Liver (tissue), 9 donors: ENCODE measurements around the gene ANKS1A. TPM values are rescaled to one million over a fixed set of nuclear protein-coding genes. Genes with fewer than 3 reads are reported as not detected.

Source experiments
- DNase-seq: peaks from one replicate; pipeline ENCODE4 v3.0.0-alpha.2; 2017; ENCODE audit warnings: low spot score
- H3K27ac ChIP-seq, 2 donors: one replicate each; pipeline ENCODE4 v1.7.0; 2013; ENCODE audit warnings: inconsistent platforms in 2 of 2, low read length in 2 of 2, control low read depth in 1 of 2, low read depth in 1 of 2, mild to moderate bottlenecking in 1 of 2
- H3K27me3 ChIP-seq, 4 donors: one replicate each; pipeline versions ENCODE4 v1.6.1 to v1.7.0; 2013; ENCODE audit warnings: low read length in 3 of 4, inconsistent platforms in 1 of 4, mild to moderate bottlenecking in 1 of 4, moderate library complexity in 1 of 4; ENCODE audit not compliant: control insufficient read depth in 4 of 4, insufficient read depth in 4 of 4
- H3K36me3 ChIP-seq, 4 donors: one replicate each; pipeline versions ENCODE4 v1.6.1 to v1.7.0; 2013; ENCODE audit warnings: low read length in 3 of 4, mild to moderate bottlenecking in 3 of 4, low read depth in 1 of 4, moderate library complexity in 1 of 4; ENCODE audit not compliant: control insufficient read depth in 4 of 4, insufficient read depth in 3 of 4
- H3K4me1 ChIP-seq, 4 donors: one replicate each; pipeline versions ENCODE4 v1.6.1 to v1.7.0; 2013; ENCODE audit warnings: low read length in 3 of 4, mild to moderate bottlenecking in 3 of 4, moderate library complexity in 1 of 4; ENCODE audit not compliant: control insufficient read depth in 4 of 4, insufficient read depth in 4 of 4
- H3K4me3 ChIP-seq, 3 donors: one replicate each; pipeline versions ENCODE4 v1.6.1 to v1.7.0; 2013; ENCODE audit warnings: low read length in 3 of 3, control low read depth in 1 of 3, low read depth in 1 of 3, mild to moderate bottlenecking in 1 of 3
- H3K9ac ChIP-seq, 2 donors: one replicate each; pipeline ENCODE4 v1.7.0; 2013; ENCODE audit warnings: low read length in 2 of 2, mild to moderate bottlenecking in 2 of 2, moderate library complexity in 2 of 2, control low read depth in 1 of 2, low read depth in 1 of 2
- H3K9me3 ChIP-seq, 4 donors: one replicate each; pipeline versions ENCODE4 v1.6.1 to v1.7.0; 2013; ENCODE audit warnings: low read length in 3 of 4; ENCODE audit not compliant: control insufficient read depth in 4 of 4
- CTCF ChIP-seq: fragments of 150-350 bp; IDR thresholded peaks from 2 replicates; pipeline ENCODE4 v1.5.1; 2017; ENCODE audit warnings: improper control_type of control experiment, low read depth, low read length; ENCODE audit not compliant: missing input control
- EGR1 ChIP-seq, 2 donors: IDR thresholded peaks; 2 replicates each; pipeline ENCODE4 v1.6.1; 2016 to 2018; ENCODE audit warnings: antibody characterized with exemption in 2 of 2, low read depth in 2 of 2
- FOXA1 ChIP-seq: IDR thresholded peaks from 2 replicates; pipeline ENCODE4 v1.6.1; 2016; ENCODE audit warnings: antibody characterized with exemption
- FOXA2 ChIP-seq: IDR thresholded peaks from 2 replicates; pipeline ENCODE4 v1.6.1; 2016; ENCODE audit warnings: antibody characterized with exemption
- GABPA ChIP-seq, 2 donors: IDR thresholded peaks in 1 of 2; conservative IDR thresholded peaks in 1 of 2; 2 replicates each; pipeline ENCODE4 v1.6.1; 2016; ENCODE audit warnings: antibody characterized with exemption in 2 of 2, mild to moderate bottlenecking in 1 of 2, moderate library complexity in 1 of 2
- HNF4A ChIP-seq, 2 donors: conservative IDR thresholded peaks; 2 replicates each; pipeline ENCODE4 v1.6.1; 2016; ENCODE audit warnings: antibody characterized with exemption in 2 of 2, mild to moderate bottlenecking in 2 of 2
- HNF4G ChIP-seq: IDR thresholded peaks from 2 replicates; pipeline ENCODE4 v1.6.1; 2016; ENCODE audit warnings: antibody characterized with exemption
- MAX ChIP-seq: IDR thresholded peaks from 2 replicates; pipeline ENCODE4 v1.6.1; 2016; ENCODE audit warnings: antibody characterized with exemption
- NR2F2 ChIP-seq: IDR thresholded peaks from 2 replicates; pipeline ENCODE4 v1.6.1; 2016; ENCODE audit warnings: antibody characterized with exemption
- RAD21 ChIP-seq, 2 donors: IDR thresholded peaks; 2 replicates each; pipeline ENCODE4 v1.6.1; 2016; ENCODE audit warnings: antibody characterized with exemption in 2 of 2, mild to moderate bottlenecking in 2 of 2
- RXRA ChIP-seq, 2 donors: IDR thresholded peaks; 2 replicates each; pipeline ENCODE4 v1.6.1; 2017 to 2018; ENCODE audit warnings: antibody characterized with exemption in 2 of 2, mild to moderate bottlenecking in 1 of 2
- SP1 ChIP-seq: IDR thresholded peaks from 2 replicates; pipeline ENCODE4 v1.6.1; 2018; ENCODE audit warnings: antibody characterized with exemption, mild to moderate bottlenecking
- TAF1 ChIP-seq: conservative IDR thresholded peaks from 2 replicates; pipeline ENCODE4 v1.6.1; 2016; ENCODE audit warnings: antibody characterized with exemption, mild to moderate bottlenecking
- YY1 ChIP-seq: IDR thresholded peaks from 2 replicates; pipeline ENCODE4 v1.6.1; 2016; ENCODE audit warnings: antibody characterized with exemption, mild to moderate bottlenecking
- ZBTB33 ChIP-seq: IDR thresholded peaks from 2 replicates; pipeline ENCODE4 v1.6.1; 2016; ENCODE audit warnings: antibody characterized with exemption
- WGBS: extraction: QIAGEN DNeasy Blood & Tissue Kit; methylation state at CpG from one replicate; pipeline ENCODE4 v1.1.7; 2013; 5-methylcytosine and 5-hydroxymethylcytosine counted together
- polyA plus RNA-seq, 2 donors: library from polyadenylated mRNA; stranded (reverse) in 1 of 2; unstranded in 1 of 2; fragments of 200-250 nt in 1 of 2; fragments of >200 nt in 1 of 2; fragmentation: Nextera tagmentation in 1 of 2; extraction: Ambion mirVana in 1 of 2; gene quantifications; one replicate each; pipeline versions ENCODE4 v1.2.1 to v1.2.3, GENCODE V29; 2013 to 2015
- total RNA-seq, 2 donors: library from RNA; depleted of rRNA; stranded (reverse); fragments of >200 nt; gene quantifications; one replicate each; pipeline ENCODE4 v1.2.3, GENCODE V29; 2014
- TF ChIP-seq, protein P1 (sequence below): IDR thresholded peaks from 2 replicates; pipeline ENCODE4 v1.6.1; 2016; ENCODE audit warnings: antibody characterized with exemption
- TF ChIP-seq, protein P2 (sequence below): IDR thresholded peaks from 2 replicates; pipeline ENCODE4 v1.6.1; 2016; ENCODE audit warnings: antibody characterized with exemption, mild to moderate bottlenecking
- donor health status: healthy.
- donor health status: healthy.
- donor health status: healthy.
- donor health status: healthy.
- donor health status: healthy.

The ANKS1A gene
- total and polyA plus RNA-seq, 4 donors: 4.3 to 18.7 (median 6.7) TPM

DNA sequence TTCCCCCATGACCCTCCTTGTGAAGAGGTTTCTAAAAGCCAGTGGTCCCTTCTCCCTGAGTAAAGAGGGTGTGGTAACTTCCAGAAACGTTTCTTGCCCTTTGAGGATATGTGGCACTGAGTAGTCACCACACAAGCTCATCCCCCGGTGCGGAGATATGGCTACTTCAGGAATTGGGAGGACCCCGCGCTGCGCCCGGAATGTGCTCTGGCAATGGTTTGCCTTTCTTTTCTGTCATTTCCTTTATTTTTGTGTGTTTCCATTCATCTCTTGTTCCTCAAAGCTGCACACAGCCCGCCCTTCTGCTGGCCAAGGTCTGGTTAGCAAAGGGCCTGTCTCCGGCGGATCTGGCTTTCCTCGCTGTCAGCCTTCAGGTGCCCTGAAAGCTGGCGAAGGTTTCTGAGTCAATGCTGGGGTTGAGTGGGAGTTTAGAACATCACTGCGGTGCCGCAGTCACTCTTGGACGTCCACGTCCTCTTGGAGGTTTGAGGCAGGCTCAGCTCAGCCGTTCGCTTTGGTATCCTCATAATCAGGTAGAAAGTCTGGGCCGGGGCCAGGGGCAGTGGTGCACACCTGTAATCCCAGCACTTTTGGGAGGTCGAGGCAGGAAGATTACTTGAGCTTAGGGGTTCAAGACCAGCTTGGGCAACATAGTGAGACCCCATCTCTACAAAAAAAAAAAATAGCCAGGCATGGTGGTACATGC, 184.9 kb downstream of the ANKS1A start:
- Histone ChIP-seq H3K9me3 (no peaks in the 10 kb centered on the region), H3K27ac (no peak overlapping the region), H3K9ac (no peak overlapping the region), H3K4me3 (no peak overlapping the region), H3K4me1 (no peaks in the 10 kb centered on the region), H3K27me3 (no peaks in the 10 kb centered on the region), H3K36me3 (peaks cover 0 to 32% (median 3%) of the 10 kb centered on the region in 4 donors)
- TF ChIP-seq MAX (no peak), YY1 (no peak), EGR1 (IDR thresholded peaks at IDR 0.05; ENCODE audit: low read depth in 2 of 2) (no peak), NR2F2 (no peak), HNF4G (no peak), FOXA2 (no peak), RAD21 (IDR thresholded peaks at IDR 0.05) (no peak), SP1 (no peak), HNF4A (conservative IDR thresholded peaks at IDR 0.05) (no peak), TAF1 (no peak), FOXA1 (no peak), CTCF (no peak)
- TF ChIP-seq, protein P1, sequence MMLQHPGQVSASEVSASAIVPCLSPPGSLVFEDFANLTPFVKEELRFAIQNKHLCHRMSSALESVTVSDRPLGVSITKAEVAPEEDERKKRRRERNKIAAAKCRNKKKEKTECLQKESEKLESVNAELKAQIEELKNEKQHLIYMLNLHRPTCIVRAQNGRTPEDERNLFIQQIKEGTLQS: no peak
- TF ChIP-seq, protein P2, sequence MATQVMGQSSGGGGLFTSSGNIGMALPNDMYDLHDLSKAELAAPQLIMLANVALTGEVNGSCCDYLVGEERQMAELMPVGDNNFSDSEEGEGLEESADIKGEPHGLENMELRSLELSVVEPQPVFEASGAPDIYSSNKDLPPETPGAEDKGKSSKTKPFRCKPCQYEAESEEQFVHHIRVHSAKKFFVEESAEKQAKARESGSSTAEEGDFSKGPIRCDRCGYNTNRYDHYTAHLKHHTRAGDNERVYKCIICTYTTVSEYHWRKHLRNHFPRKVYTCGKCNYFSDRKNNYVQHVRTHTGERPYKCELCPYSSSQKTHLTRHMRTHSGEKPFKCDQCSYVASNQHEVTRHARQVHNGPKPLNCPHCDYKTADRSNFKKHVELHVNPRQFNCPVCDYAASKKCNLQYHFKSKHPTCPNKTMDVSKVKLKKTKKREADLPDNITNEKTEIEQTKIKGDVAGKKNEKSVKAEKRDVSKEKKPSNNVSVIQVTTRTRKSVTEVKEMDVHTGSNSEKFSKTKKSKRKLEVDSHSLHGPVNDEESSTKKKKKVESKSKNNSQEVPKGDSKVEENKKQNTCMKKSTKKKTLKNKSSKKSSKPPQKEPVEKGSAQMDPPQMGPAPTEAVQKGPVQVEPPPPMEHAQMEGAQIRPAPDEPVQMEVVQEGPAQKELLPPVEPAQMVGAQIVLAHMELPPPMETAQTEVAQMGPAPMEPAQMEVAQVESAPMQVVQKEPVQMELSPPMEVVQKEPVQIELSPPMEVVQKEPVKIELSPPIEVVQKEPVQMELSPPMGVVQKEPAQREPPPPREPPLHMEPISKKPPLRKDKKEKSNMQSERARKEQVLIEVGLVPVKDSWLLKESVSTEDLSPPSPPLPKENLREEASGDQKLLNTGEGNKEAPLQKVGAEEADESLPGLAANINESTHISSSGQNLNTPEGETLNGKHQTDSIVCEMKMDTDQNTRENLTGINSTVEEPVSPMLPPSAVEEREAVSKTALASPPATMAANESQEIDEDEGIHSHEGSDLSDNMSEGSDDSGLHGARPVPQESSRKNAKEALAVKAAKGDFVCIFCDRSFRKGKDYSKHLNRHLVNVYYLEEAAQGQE: no peak
- WGBS: 92% methylated on average over 20 of the region's 20 CpGs
- DNase-seq: no peak

GRCh38 chr6:35076997-35077712, 188.1 kb downstream of the ANKS1A start:
- WGBS: 93% methylated on average over 17 of the region's 17 CpGs
- no peak for DNase-seq
- TF ChIP-seq ZBTB33 (no peak), GABPA (IDR thresholded peaks at IDR 0.05 in 1 of 2, conservative IDR thresholded peaks at IDR 0.05 in 1 of 2) (no peak), TAF1 (no peak), NR2F2 (no peak), SP1 (no peak), MAX (no peak), YY1 (no peak), FOXA1 (no peak), HNF4A (conservative IDR thresholded peaks at IDR 0.05) (no peak), RXRA (IDR thresholded peaks at IDR 0.05) (no peak), HNF4G (no peak), EGR1 (IDR thresholded peaks at IDR 0.05; ENCODE audit: low read depth in 2 of 2) (no peak)
- TF ChIP-seq, protein P2: no peak
- TF ChIP-seq, protein P1: no peak

More at GRCh38 chr6:35076997-35077712, 188.1 kb downstream of the ANKS1A start:
- no peaks in the 10 kb centered on the region for H3K27me3 ChIP-seq
- H3K36me3 ChIP-seq: peaks cover 7 to 43% (median 16%) of the 10 kb centered on the region in 4 donors
- no peaks in the 10 kb centered on the region for H3K9me3 ChIP-seq
- no peak overlapping the region for H3K27ac ChIP-seq
- no peak overlapping the region for H3K4me3 ChIP-seq
- H3K4me1 ChIP-seq: peaks cover 0 to 4% (median 0%) of the 10 kb centered on the region in 4 donors
- no peak overlapping the region for H3K9ac ChIP-seq
